SK-N-MC (cell line): Measurements from ENCODE around the gene NOX4.

Experiments
- EZH2 ChIP-seq: fragments of 200-600 bp; sonication (generic); IDR thresholded peaks from one replicate; pipeline ENCODE4 v1.6.1; 2017; ENCODE audit warnings: antibody characterized with exemption
- POLR2AphosphoS5 ChIP-seq: IDR thresholded peaks from 2 replicates; pipeline ENCODE4 v1.6.1; 2012; ENCODE audit warnings: mild to moderate bottlenecking, low read depth, low read length, borderline replicate concordance

DNA sequence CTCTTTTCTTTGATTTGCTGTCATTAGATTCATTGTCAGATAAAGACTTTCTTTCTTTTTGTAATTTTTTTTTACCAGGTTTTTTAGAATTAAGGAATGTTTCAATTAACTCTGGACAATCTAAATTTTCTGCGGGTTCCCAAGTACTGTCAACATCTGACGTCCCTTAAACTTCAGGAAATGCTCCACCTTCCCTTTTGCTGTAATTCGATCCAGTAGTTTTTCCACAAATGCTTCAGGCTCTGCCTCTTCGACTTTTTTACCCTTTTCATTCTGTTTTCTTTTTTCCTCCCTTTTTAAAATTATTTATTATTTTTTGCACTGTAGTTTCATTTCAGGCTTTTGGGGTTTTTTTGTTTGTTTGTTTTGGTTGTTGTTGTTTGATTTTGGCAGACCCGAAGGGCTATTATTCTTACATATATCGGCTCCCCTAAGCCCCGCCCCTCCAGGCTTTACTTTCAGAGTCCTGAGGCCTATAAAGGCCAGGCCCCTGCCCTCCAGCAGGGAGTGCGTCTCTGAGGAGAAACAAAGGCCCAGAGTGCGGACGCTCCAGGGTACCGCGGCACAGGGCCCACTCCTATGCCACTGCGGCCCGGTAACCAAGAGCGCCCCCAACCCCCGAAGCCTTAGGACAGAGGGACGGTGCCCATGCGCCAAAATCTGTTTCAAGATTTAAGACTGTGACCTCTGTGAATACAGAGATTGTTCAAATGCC is 197.1 kb downstream of the NOX4 start:
- TF ChIP-seq EZH2 (no peak), POLR2AphosphoS5 (no peak)
